Loucy (cell line): ENCODE data around the gene DDX49.
"Not testable (repeated sequence)": the region's sequence is repeated elsewhere in the genome, so short reads cannot be mapped to it uniquely, and the experiment has no call there.

Experiments
- H2AFZ ChIP-seq: fragments of 200-600 bp; sonication (generic); 2 replicates; pipeline ENCODE4 v1.6.0; 2016; ENCODE audit warnings: antibody characterized with exemption, mild to moderate bottlenecking, low read length, moderate library complexity
- H3F3A ChIP-seq: fragments of 200-600 bp; 2 replicates; pipeline ENCODE4 v1.6.0; 2016; ENCODE audit warnings: antibody characterized with exemption, low read depth, mild to moderate bottlenecking
- H3K27me3 ChIP-seq: fragments of 200-600 bp; sonication (generic); 2 replicates; pipeline ENCODE4 v1.6.1; 2014; ENCODE audit warnings: low read length, mild to moderate bottlenecking; ENCODE audit not compliant: insufficient read depth, poor library complexity, severe bottlenecking
- H3K36me3 ChIP-seq: fragments of 200-600 bp; sonication (generic); 2 replicates; pipeline ENCODE4 v1.6.1; 2016; ENCODE audit warnings: low read length; ENCODE audit not compliant: insufficient read depth
- H3K4me1 ChIP-seq: fragments of 200-600 bp; sonication (generic); 2 replicates; pipeline ENCODE4 v1.5.1; 2014; ENCODE audit warnings: low read length, mild to moderate bottlenecking; ENCODE audit not compliant: insufficient read depth, poor library complexity, severe bottlenecking
- H3K4me2 ChIP-seq: fragments of 200-600 bp; sonication (generic); 2 replicates; pipeline ENCODE4 v1.6.0; 2014; ENCODE audit warnings: antibody characterized with exemption, low read length, low read depth, mild to moderate bottlenecking; ENCODE audit not compliant: poor library complexity, severe bottlenecking
- H3K4me3 ChIP-seq: fragments of 200-600 bp; sonication (generic); 2 replicates; pipeline ENCODE4 v1.5.1; 2014; ENCODE audit warnings: low read length, mild to moderate bottlenecking, mixed read lengths; ENCODE audit not compliant: poor library complexity, severe bottlenecking
- H3K79me2 ChIP-seq: fragments of 200-600 bp; sonication (generic); 2 replicates; pipeline ENCODE4 v1.6.1; 2014; ENCODE audit warnings: low read length; ENCODE audit not compliant: insufficient read depth
- H3K9ac ChIP-seq: fragments of 200-600 bp; sonication (generic); 2 replicates; pipeline ENCODE4 v1.6.0; 2014; ENCODE audit warnings: mild to moderate bottlenecking, low read depth, low read length, moderate library complexity; ENCODE audit not compliant: poor library complexity, severe bottlenecking
- H3K9me2 ChIP-seq: fragments of 200-600 bp; sonication (generic); replicated peaks from 2 replicates; pipeline ENCODE4 v1.6.1; 2016; ENCODE audit warnings: low read depth, low read length, mixed read lengths
- H3K9me3 ChIP-seq: fragments of 200-600 bp; sonication (generic); 2 replicates; pipeline ENCODE4 v1.6.1; 2014; ENCODE audit warnings: mild to moderate bottlenecking, antibody characterized with exemption, low read length, low read depth; ENCODE audit not compliant: insufficient read depth
- H4K20me1 ChIP-seq: fragments of 200-600 bp; sonication (generic); 2 replicates; pipeline ENCODE4 v1.6.0; 2014; ENCODE audit warnings: antibody characterized with exemption, low read length, mild to moderate bottlenecking; ENCODE audit not compliant: insufficient read depth, poor library complexity, severe bottlenecking
- EZH2phosphoT487 ChIP-seq: fragments of 200-600 bp; IDR thresholded peaks from 2 replicates; pipeline ENCODE4 v1.6.1; 2018; ENCODE audit warnings: antibody characterized with exemption, mild to moderate bottlenecking, moderate library complexity, borderline replicate concordance
- TF ChIP-seq, protein P1 (sequence below): fragments of 200-600 bp; sonication (generic); conservative IDR thresholded peaks from 2 replicates; pipeline ENCODE4 v1.5.1; 2014; ENCODE audit warnings: mild to moderate bottlenecking, antibody characterized with exemption, low read length

Gene DDX49

DNA sequence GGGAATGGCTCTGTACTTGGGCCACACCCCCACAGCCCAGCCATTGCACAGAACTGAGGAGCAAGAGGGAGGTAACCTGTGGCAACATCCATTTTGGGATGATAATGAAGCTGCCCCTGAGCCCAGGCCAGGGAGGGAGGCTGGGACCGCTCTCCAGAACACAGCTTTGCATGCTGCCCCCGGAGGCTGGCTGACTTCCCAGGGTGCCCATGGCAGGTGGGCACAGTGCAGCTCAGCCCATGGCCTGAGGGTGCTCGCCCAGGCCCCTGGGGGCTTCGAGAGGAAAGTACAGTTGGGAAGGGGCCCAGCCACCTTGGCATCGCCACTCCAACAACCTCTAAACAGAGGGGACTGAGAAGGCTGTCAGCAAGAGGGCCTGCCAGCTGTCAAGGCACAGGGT is 6.0 kb upstream of the DDX49 start:
- Histone ChIP-seq H3K79me2 (peaks cover 53% of the 10 kb centered on the region), H3F3A (no peaks in the 10 kb centered on the region), H3K4me2 (no peak overlapping the region), H3K9ac (no peak overlapping the region), H3K36me3 (no peaks in the 10 kb centered on the region; the same call in 1 of the 2 replicates), H3K9me3 (no peaks in the 10 kb centered on the region), H3K27me3 (no peaks in the 10 kb centered on the region), H3K9me2 (no peaks in the 10 kb centered on the region), H3K4me3 (no peak overlapping the region), H3K4me1 (peaks cover 3% of the 10 kb centered on the region), H2AFZ (no peak overlapping the region), H4K20me1 (peaks cover 13% of the 10 kb centered on the region)
- TF ChIP-seq, protein P1, sequence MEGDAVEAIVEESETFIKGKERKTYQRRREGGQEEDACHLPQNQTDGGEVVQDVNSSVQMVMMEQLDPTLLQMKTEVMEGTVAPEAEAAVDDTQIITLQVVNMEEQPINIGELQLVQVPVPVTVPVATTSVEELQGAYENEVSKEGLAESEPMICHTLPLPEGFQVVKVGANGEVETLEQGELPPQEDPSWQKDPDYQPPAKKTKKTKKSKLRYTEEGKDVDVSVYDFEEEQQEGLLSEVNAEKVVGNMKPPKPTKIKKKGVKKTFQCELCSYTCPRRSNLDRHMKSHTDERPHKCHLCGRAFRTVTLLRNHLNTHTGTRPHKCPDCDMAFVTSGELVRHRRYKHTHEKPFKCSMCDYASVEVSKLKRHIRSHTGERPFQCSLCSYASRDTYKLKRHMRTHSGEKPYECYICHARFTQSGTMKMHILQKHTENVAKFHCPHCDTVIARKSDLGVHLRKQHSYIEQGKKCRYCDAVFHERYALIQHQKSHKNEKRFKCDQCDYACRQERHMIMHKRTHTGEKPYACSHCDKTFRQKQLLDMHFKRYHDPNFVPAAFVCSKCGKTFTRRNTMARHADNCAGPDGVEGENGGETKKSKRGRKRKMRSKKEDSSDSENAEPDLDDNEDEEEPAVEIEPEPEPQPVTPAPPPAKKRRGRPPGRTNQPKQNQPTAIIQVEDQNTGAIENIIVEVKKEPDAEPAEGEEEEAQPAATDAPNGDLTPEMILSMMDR = no peak

DNA sequence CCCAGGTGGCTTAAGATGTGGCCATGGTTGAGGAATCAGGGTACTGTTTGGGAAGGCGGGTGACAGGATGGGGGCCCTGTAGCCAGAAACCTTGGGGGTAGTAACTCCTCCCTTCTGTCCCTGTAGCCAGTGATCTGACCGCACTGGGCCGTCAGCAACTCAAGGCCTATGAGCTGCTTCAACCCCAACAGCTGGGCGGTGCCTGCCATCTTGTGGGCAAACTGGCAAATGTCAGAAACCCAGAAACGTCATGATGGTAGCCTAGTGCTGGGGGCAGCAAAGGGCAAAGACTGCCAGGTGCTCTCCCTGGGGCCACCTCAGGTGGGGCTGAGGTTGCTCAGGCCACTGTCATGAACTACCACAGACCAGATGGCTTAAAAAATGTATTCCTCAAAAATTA is 3.9 kb upstream of the DDX49 start:
- no peaks in the 10 kb centered on the region for H3K9me3 ChIP-seq
- peak overlapping the region; percentile 2 for H3K9ac ChIP-seq
- peaks cover 3% of the 10 kb centered on the region for H3K4me1 ChIP-seq
- H3K4me2 ChIP-seq = peak overlapping the region; percentile 44
- H3K27me3 ChIP-seq = no peaks in the 10 kb centered on the region
- H3K79me2 ChIP-seq = peaks cover 70% of the 10 kb centered on the region
- peaks cover 16% of the 10 kb centered on the region for H4K20me1 ChIP-seq
- H3K4me3 ChIP-seq = no peak overlapping the region
- no peaks in the 10 kb centered on the region for H3K9me2 ChIP-seq
- TF ChIP-seq, protein P1 = peak; percentile 69
- no peak for TF ChIP-seq EZH2phosphoT487
- H3F3A ChIP-seq = no peaks in the 10 kb centered on the region
- H2AFZ ChIP-seq = no peak overlapping the region
- no peaks in the 10 kb centered on the region; the same call in 1 of the 2 replicates for H3K36me3 ChIP-seq

DNA sequence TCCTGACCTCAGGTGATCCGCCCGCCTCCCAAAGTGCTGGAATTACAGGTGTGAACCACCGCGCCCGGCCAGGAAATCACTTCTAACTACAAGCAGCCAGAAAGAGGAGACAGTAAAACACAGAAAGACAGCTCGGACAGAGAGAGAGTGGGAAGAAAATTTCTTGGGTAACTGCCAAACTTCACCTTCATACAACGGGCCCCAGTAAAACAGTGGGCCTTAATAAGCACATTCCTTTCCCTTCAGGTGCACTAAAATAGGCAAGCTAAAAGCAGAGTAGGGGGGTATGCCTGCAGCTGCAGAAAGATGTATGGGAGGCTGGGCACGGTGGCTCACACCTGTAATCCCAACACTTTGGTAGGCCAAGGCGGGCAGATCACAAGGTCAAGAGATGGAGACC is 1.9 kb upstream of the DDX49 start:
- not testable (repeated sequence) for H3K9me3 ChIP-seq, H3K9me2 ChIP-seq, H2AFZ ChIP-seq, H3K9ac ChIP-seq, H3F3A ChIP-seq, H3K36me3 ChIP-seq, H3K27me3 ChIP-seq, H3K4me1 ChIP-seq
- Histone ChIP-seq H3K4me3 (peak overlapping the region; percentile 88), H4K20me1 (peaks cover 20% of the 10 kb centered on the region), H3K79me2 (peaks cover 83% of the 10 kb centered on the region), H3K4me2 (peak overlapping the region; percentile 85)

DNA sequence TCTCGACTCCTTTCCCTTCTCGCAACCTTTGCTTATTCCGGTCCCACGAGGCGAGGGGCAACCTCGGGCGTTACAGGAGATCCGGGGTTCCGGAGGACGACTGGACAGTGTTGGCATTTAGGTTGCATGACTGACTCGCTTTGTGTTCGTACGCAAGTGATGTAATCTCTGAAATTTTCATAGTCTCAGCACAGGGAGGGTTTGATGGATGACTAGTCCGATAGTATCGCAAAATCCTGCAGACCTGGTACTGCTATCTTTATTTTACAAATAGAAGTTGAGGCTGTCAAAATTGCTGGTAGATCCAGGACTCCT is 342 bp downstream of the DDX49 start:
- Histone ChIP-seq H4K20me1 (peaks cover 20% of the 10 kb centered on the region), H3K79me2 (peaks cover 62% of the 10 kb centered on the region), H3K4me2 (peak overlapping the region; percentile 91), H3F3A (no peaks in the 10 kb centered on the region), H3K4me1 (peaks cover 3% of the 10 kb centered on the region), H3K27me3 (no peaks in the 10 kb centered on the region), H3K4me3 (peak overlapping the region; percentile 97), H3K36me3 (peaks cover 25% of the 10 kb centered on the region; the same call in 1 of the 2 replicates), H3K9me3 (no peaks in the 10 kb centered on the region), H3K9ac (peak overlapping the region; percentile 80), H3K9me2 (no peaks in the 10 kb centered on the region), H2AFZ (peak overlapping the region; percentile 75)
- TF ChIP-seq, protein P1 = no peak
- TF ChIP-seq EZH2phosphoT487 = no peak
